Prostate gland (tissue), 2 donors: ENCODE data around the gene CKB. TPM values are rescaled to one million over a fixed set of nuclear protein-coding genes. Genes with fewer than 3 reads are reported as not detected.
"Not testable (repeated sequence)": the region's sequence is repeated elsewhere in the genome, so short reads cannot be mapped to it uniquely, and the experiment has no call there.

Experiments used
- DNase-seq: peaks from one replicate; pipeline ENCODE4 v3.0.0-alpha.2; 2019; ENCODE audit warnings: low spot score
- H3K27ac ChIP-seq, 2 donors: fragments of 200-600 bp; sonication (generic); 2 replicates each; pipeline ENCODE4 v1.5.1; 2017 to 2019
- H3K27me3 ChIP-seq: fragments of 200-600 bp; sonication (generic); replicated peaks from 2 replicates; pipeline ENCODE4 v1.5.1; 2019; ENCODE audit not compliant: insufficient read depth
- H3K36me3 ChIP-seq, 2 donors: fragments of 200-600 bp; sonication (generic); 1 replicate in 1 of 2; 2 replicates in 1 of 2; pipeline versions ENCODE4 v1.5.1 to v1.8.1; 2017 to 2019
- H3K4me1 ChIP-seq: fragments of 200-600 bp; sonication (generic); replicated peaks from 2 replicates; pipeline ENCODE4 v1.5.1; 2019
- H3K4me3 ChIP-seq, 2 donors: fragments of 200-600 bp; sonication (generic); 2 replicates each; pipeline ENCODE4 v1.5.1; 2017 to 2019
- H3K9me3 ChIP-seq: fragments of 200-600 bp; sonication (generic); 2 replicates; pipeline ENCODE4 v1.5.1; 2017
- CTCF ChIP-seq, 4 experiments: fragments of 200-600 bp in 2 of 4; fragments of 450-650 bp in 2 of 4; sonication (generic) in 2 of 4; IDR thresholded peaks; 1 replicate in 3 of 4; 2 replicates in 1 of 4; pipeline ENCODE4 v1.5.1; 2016 to 2019; ENCODE audit warnings: antibody characterized with exemption in 4 of 4, mild to moderate bottlenecking in 2 of 4, moderate library complexity in 2 of 4
- POLR2A ChIP-seq: fragments of 450-650 bp; IDR thresholded peaks from one replicate; pipeline ENCODE4 v1.6.1; 2016; ENCODE audit warnings: antibody characterized with exemption, mild to moderate bottlenecking
- POLR2AphosphoS5 ChIP-seq: sonication (generic); formaldehyde crosslinking; IDR thresholded peaks from one replicate; pipeline ENCODE4 v1.6.1; 2017; ENCODE audit warnings: antibody characterized with exemption
- WGBS: methylation state at CpG from one replicate; pipeline ENCODE4 v1.1.5; 2018; 5-methylcytosine and 5-hydroxymethylcytosine counted together
- intact Hi-C: fragments of 100-400 bp; cut with DNase I; formaldehyde crosslinking; loops from one replicate; pipeline ENCODE4 v1.14.2; 2022
- total RNA-seq, 2 donors: library from RNA; depleted of rRNA; stranded (reverse); fragments of >200 nt; gene quantifications; one replicate each; pipeline ENCODE4 v1.1.0, GENCODE V29; 2016

The CKB gene
- total RNA-seq, 2 donors from 2014 or later, result 1,199 to 1,838 TPM

- WGBS, result 78% methylated on average over 14 of the region's 14 CpGs
- no peak overlapping the region for H3K4me3 ChIP-seq
- no peaks in the 10 kb centered on the region for H3K27me3 ChIP-seq
- peak overlapping the region; percentile 84 to 92 for H3K27ac ChIP-seq
- no peak for TF ChIP-seq POLR2AphosphoS5
- no peak for TF ChIP-seq POLR2A
- no peak for TF ChIP-seq CTCF (IDR thresholded peaks at IDR 0.05)
- no peak for DNase-seq
- intact Hi-C loops, result no loop called here
- H3K9me3 ChIP-seq, result no peaks in the 10 kb centered on the region
- H3K4me1 ChIP-seq, result peaks cover 40% of the 10 kb centered on the region
- H3K36me3 ChIP-seq, result no peaks in the 10 kb centered on the region
Measured at GRCh38 chr14:103527408-103528145, 4.9 kb upstream of the CKB start.

GRCh38 chr14:103526914-103527248 is 4.3 kb upstream of the CKB start:
- 100% methylated on average over 1 of the region's 1 CpG for WGBS
- intact Hi-C loops, result no loop called here
- DNase-seq, result no peak
- Histone ChIP-seq H3K4me3 (no peak overlapping the region), H3K9me3 (no peaks in the 10 kb centered on the region), H3K27ac (peak overlapping the region; percentile 84 to 92), H3K4me1 (peaks cover 40% of the 10 kb centered on the region), H3K36me3 (no peaks in the 10 kb centered on the region), H3K27me3 (no peaks in the 10 kb centered on the region)
- no peak for TF ChIP-seq POLR2A
- no peak for TF ChIP-seq CTCF (IDR thresholded peaks at IDR 0.05)
- no peak for TF ChIP-seq POLR2AphosphoS5

- H3K4me1 ChIP-seq, result peaks cover 40% of the 10 kb centered on the region
- no peak for DNase-seq
- peak overlapping the region; percentile 84 to 92 for H3K27ac ChIP-seq
- intact Hi-C loops, result no loop called here
- H3K4me3 ChIP-seq, result no peak overlapping the region
- H3K27me3 ChIP-seq, result no peaks in the 10 kb centered on the region
- WGBS, result 67% methylated on average over 8 of the region's 8 CpGs
- H3K9me3 ChIP-seq, result no peaks in the 10 kb centered on the region
- H3K36me3 ChIP-seq, result no peaks in the 10 kb centered on the region
- no peak for TF ChIP-seq CTCF (IDR thresholded peaks at IDR 0.05)
- TF ChIP-seq POLR2A, result no peak
- no peak for TF ChIP-seq POLR2AphosphoS5
Measured at GRCh38 chr14:103526247-103526913, 3.8 kb upstream of the CKB start.

- DNase-seq, result peak; percentile 61
- TF ChIP-seq POLR2AphosphoS5, result peak; percentile 13
- H3K4me1 ChIP-seq, result peaks cover 40% of the 10 kb centered on the region
Measured at GRCh38 chr14:103525430-103526246, 3.0 kb upstream of the CKB start.

More at GRCh38 chr14:103525430-103526246, 3.0 kb upstream of the CKB start:
- H3K27me3 ChIP-seq, H3K4me3 ChIP-seq, H3K36me3 ChIP-seq, intact Hi-C loops, H3K9me3 ChIP-seq: not testable (repeated sequence)
- WGBS, result 40% methylated on average over 17 of the region's 17 CpGs
- peak overlapping the region; percentile 84 to 92 for H3K27ac ChIP-seq
